Measurements from ENCODE around the gene HOXA2. TPM values are rescaled to one million over a fixed set of nuclear protein-coding genes. Genes with fewer than 3 reads are reported as not detected.

HOXA2 gene
- total and polyA plus RNA-seq, 2 of the 8 experiments (the other 6 are each of a cell fraction or from before 2014, with no cell fraction given): not detected

- TF ChIP-seq CTBP2 (IDR thresholded peaks at IDR 0.05; ENCODE audit: borderline replicate concordance, insufficient read depth, insufficient read length, low read length): peak; percentile 17
- no peak for TF ChIP-seq CHD2 (IDR thresholded peaks at IDR 0.05; ENCODE audit: low read length)
- peak; percentile 95 for TF ChIP-seq RNF2 (IDR thresholded peaks at IDR 0.05; ENCODE audit: borderline replicate concordance, low read depth, low read length, missing control alignments, poor library complexity, severe bottlenecking)
These were observed 5.2 kb upstream of the HOXA2 start (continued) for GRCh38 chr7:27107391-27108381.
